Left hindlimb (tissue), 1 donor: ENCODE results near the gene SPA17.

Source experiments
- DNase-seq: peaks from one replicate; pipeline ENCODE4 v3.0.0-alpha.2; 2018

SPA17 gene

GRCh38 chr11:124727474-124727873, 53.8 kb downstream of the SPA17 start:
- no peak for DNase-seq

- no peak for DNase-seq
Observed at GRCh38 chr11:124728134-124728533, 54.4 kb downstream of the SPA17 start.

DNA sequence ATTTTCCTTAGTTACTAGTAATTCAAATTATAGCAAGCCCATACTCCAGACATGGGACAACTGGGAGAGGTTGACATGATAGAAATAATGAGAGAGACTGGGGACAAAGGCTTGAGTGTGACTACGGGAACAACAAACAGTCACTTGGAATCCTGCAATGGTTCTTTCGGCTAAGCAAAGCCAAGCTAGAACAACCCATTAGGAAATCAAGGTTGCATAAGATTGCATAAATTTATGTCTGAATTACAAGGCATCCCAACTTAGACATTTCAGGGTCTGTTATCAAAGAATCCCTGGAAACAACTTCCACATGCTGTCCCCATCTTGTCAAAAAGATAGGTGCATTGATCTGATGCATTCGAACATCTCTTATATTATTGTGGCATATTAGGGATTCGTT, 55.9 kb downstream of the SPA17 start:
- no peak for DNase-seq

GRCh38 chr11:124732230-124732629, 58.5 kb downstream of the SPA17 start:
- DNase-seq, result no peak

DNA sequence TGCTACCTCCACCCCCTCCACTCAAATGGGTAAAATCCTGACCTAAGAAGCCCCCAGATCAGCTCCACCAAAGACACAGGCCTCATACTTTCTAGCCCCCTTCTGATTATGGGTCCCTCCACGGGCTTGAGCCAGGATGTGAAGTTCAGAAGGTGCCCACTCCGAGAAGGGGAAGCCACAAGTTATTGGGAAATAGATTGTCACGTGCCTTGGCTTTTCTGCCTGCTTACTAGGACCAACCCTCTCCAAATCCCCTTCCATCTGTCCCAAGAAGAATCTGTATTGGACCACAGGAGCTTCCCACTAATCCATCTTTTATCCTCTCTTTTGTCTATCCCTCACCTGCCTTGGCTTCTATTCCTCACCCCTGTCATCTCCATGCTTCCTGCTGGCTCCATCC, 63.0 kb downstream of the SPA17 start:
- DNase-seq, result no peak

DNA sequence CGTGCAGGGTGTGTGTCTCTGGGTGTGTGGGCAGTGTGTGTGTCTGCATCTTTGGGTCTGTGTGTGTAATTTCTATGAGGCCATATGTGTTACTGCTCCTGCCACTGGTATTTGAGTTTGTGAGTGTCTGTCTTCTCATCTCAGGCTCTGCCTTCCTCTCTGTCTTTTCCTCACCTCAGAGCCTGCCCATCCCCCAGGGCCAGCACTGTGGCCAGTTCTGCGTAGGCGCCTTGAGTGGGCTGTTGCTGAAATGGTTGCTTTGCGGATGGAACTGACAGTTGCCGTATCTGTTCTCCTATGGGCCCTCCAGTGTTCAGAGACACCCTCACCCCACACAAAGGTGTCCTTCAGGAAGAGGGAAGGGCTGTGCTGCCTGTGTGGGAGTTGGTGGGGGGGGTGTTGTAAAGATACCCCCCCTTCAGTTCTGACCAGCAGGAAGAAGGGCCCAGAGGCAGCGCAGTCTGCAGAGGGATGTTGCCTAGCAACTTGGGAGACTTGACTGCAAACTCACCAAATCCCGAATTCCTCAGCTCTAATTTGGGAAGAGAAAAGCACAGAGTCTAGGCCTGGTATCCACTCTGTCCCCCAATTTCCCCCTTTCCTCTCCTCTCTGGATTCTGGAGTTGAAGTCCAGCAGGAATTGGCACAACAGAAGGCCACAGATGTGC, 64.1 kb downstream of the SPA17 start:
- DNase-seq, result no peak

- no peak for DNase-seq
Observed at GRCh38 chr11:124738713-124739478, 65.2 kb downstream of the SPA17 start.

DNA sequence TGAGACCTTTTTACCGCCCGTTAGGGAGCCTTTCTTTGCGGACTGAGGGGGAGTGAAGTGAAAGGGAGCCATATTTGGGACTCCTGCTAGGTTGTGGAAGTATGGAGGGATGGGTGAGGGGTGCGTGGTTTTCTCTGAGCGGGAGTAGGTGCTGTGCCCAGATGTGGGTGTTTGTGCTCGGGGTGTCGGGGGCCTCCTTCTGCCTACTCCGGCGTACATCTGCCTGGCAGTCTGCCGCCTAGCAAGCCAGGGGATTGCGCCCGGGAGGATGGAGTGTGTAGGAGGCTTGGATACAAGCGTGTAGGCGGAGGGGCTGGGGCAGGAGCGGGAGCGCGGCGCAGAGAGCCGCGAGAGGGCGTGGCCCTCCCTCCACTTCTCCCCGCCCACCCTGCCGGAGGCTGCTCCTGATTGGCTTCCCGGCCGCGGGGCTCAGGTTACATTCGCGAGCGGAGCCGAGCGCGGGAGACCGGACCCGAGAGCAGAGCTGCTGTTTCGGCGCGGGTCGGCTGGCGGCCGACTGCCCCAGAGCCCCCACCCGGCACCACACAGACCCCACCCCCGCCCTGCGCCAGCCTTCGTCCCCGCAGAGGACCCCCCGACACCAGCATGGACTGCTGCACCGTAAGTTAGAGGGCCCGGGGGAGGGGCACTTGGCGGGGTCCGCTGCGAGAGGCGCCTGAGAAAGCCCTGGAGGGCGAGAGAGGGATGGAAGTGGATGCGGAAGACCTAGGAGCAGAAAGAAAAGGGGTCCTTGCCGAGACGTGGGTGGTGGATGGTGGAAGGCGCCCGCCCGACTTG, 66.0 kb downstream of the SPA17 start, which contains the start of gene NRGN:
TSS of gene NRGN (plus strand) at position 464 of the 798 bp plus-strand sequence. CDS start at position 607, 143 bp downstream.
- peak; percentile 94 for DNase-seq

GRCh38 chr11:124740277-124740882, 66.7 kb downstream of the SPA17 start:
- peak; percentile 43 for DNase-seq

GRCh38 chr11:124742555-124742954, 68.9 kb downstream of the SPA17 start:
- no peak for DNase-seq

DNA sequence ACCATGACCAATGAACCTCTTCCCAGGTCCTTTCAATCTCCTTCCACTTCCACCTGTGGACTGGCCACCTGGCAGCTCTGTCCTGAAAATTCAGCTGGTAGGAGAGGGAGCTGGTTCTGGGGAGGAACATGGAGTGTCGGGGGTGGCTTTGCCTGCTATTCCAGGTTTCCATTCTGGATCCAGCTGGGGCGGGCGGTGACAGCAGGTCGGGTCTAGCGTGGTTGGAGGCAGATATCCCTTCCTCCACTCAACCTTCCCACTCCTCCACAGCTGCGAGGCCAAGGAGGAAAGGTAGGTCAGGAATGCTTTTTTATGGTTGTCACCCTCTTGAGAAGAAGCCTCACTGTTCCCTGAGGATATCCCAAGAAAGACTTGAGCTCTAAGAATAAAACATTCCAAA, 69.3 kb downstream of the SPA17 start:
- no peak for DNase-seq

GRCh38 chr11:124745270-124745834, 71.6 kb downstream of the SPA17 start:
- DNase-seq, result no peak

GRCh38 chr11:124745835-124746620, 72.3 kb downstream of the SPA17 start:
- DNase-seq, result no peak

GRCh38 chr11:124746621-124747243, 73.0 kb downstream of the SPA17 start:
- no peak for DNase-seq
